ENCODE measurements around the gene HP1BP3.

HP1BP3 gene

DNA sequence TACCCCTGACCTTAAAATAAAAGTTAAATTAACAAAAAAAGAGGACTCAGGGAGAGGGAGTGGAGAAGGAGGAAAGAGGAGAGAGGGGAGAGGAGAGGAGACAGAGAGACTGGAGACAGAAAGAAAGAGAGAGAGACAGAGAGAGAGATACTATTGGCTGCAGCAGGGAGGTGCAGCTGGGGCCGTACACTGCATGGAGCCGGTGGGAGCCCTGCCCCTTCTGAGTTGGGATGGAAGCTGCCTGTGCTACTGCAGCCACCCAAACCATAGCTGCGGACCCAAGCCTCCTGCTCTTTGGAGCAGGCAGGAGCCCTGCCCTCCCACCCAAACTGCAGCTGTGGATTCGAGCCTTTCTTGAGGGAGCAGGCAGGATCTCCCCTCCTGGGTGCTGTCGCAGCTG lies 32.7 kb upstream of the HP1BP3 start:
- H3K9me3 ChIP-seq (ENCODE audit: control insufficient read depth, low read length) = no peaks in the 10 kb centered on the region
- H3K27ac ChIP-seq = no peak overlapping the region
- no peaks in the 10 kb centered on the region for H3K4me1 ChIP-seq
- TF ChIP-seq CTCF (IDR thresholded peaks at IDR 0.05) = no peak
- no peak overlapping the region for H2AFZ ChIP-seq
- no peaks in the 10 kb centered on the region for H3K27me3 ChIP-seq (ENCODE audit: control insufficient read depth, insufficient read depth, low read length)
- no peak overlapping the region for H3K9ac ChIP-seq
- no peaks in the 10 kb centered on the region for H3K79me2 ChIP-seq
- H3K4me2 ChIP-seq (ENCODE audit: low read length) = no peak overlapping the region
- H3K36me3 ChIP-seq (ENCODE audit: control insufficient read depth, insufficient read depth, low read length) = no peaks in the 10 kb centered on the region
- no peak overlapping the region for H3K4me3 ChIP-seq (ENCODE audit: low read depth, low read length)

GRCh38 chr1:20814534-20814871 lies 27.4 kb upstream of the HP1BP3 start:
- no peak overlapping the region for H3K4me2 ChIP-seq (ENCODE audit: low read length)
- H2AFZ ChIP-seq = no peak overlapping the region
- H3K4me1 ChIP-seq = no peaks in the 10 kb centered on the region
- H3K79me2 ChIP-seq = no peaks in the 10 kb centered on the region
- no peaks in the 10 kb centered on the region for H3K36me3 ChIP-seq (ENCODE audit: control insufficient read depth, insufficient read depth, low read length)
- no peaks in the 10 kb centered on the region for H3K27me3 ChIP-seq (ENCODE audit: control insufficient read depth, insufficient read depth, low read length)
- H3K4me3 ChIP-seq (ENCODE audit: low read depth, low read length) = no peak overlapping the region
- H3K9ac ChIP-seq = no peak overlapping the region
- H3K9me3 ChIP-seq (ENCODE audit: control insufficient read depth, low read length) = no peaks in the 10 kb centered on the region
- no peak for TF ChIP-seq CTCF (IDR thresholded peaks at IDR 0.05)
- no peak overlapping the region for H3K27ac ChIP-seq

GRCh38 chr1:20811916-20812315 lies 24.8 kb upstream of the HP1BP3 start:
- Histone ChIP-seq H3K4me1 (no peaks in the 10 kb centered on the region), H3K36me3 (ENCODE audit: control insufficient read depth, insufficient read depth, low read length) (no peaks in the 10 kb centered on the region), H3K4me2 (ENCODE audit: low read length) (no peak overlapping the region), H3K9ac (no peak overlapping the region), H3K27me3 (ENCODE audit: control insufficient read depth, insufficient read depth, low read length) (no peaks in the 10 kb centered on the region), H2AFZ (no peak overlapping the region), H3K4me3 (ENCODE audit: low read depth, low read length) (no peak overlapping the region), H3K79me2 (no peaks in the 10 kb centered on the region), H3K9me3 (ENCODE audit: control insufficient read depth, low read length) (no peaks in the 10 kb centered on the region), H3K27ac (no peak overlapping the region)
- TF ChIP-seq CTCF (IDR thresholded peaks at IDR 0.05) = no peak

- Histone ChIP-seq H3K27ac (no peak overlapping the region), H3K4me2 (ENCODE audit: low read length) (no peak overlapping the region), H3K36me3 (ENCODE audit: control insufficient read depth, insufficient read depth, low read length) (no peaks in the 10 kb centered on the region), H3K4me1 (no peaks in the 10 kb centered on the region), H3K4me3 (ENCODE audit: low read depth, low read length) (no peak overlapping the region), H3K79me2 (no peaks in the 10 kb centered on the region), H3K27me3 (ENCODE audit: control insufficient read depth, insufficient read depth, low read length) (no peaks in the 10 kb centered on the region), H2AFZ (no peak overlapping the region), H3K9me3 (ENCODE audit: control insufficient read depth, low read length) (no peaks in the 10 kb centered on the region), H3K9ac (no peak overlapping the region)
- TF ChIP-seq CTCF (IDR thresholded peaks at IDR 0.05) = no peak
Observed at GRCh38 chr1:20793236-20793635, 6.1 kb upstream of the HP1BP3 start.

GRCh38 chr1:20792196-20792595 lies 5.1 kb upstream of the HP1BP3 start:
- TF ChIP-seq CTCF (IDR thresholded peaks at IDR 0.05) = no peak
- Histone ChIP-seq H3K4me3 (ENCODE audit: low read depth, low read length) (no peak overlapping the region), H3K9me3 (ENCODE audit: control insufficient read depth, low read length) (no peaks in the 10 kb centered on the region), H3K79me2 (no peaks in the 10 kb centered on the region), H2AFZ (no peak overlapping the region), H3K4me2 (ENCODE audit: low read length) (no peak overlapping the region), H3K4me1 (no peaks in the 10 kb centered on the region), H3K27ac (no peak overlapping the region), H3K27me3 (ENCODE audit: control insufficient read depth, insufficient read depth, low read length) (no peaks in the 10 kb centered on the region), H3K9ac (no peak overlapping the region), H3K36me3 (ENCODE audit: control insufficient read depth, insufficient read depth, low read length) (no peaks in the 10 kb centered on the region)
